Neural progenitor cell (in vitro differentiated cells): ENCODE measurements around the gene SRPK1. TPM values are rescaled to one million over a fixed set of nuclear protein-coding genes. Genes with fewer than 3 reads are reported as not detected.

ENCODE experiments used
- DNase-seq: peaks from one replicate; pipeline ENCODE4 v3.0.0-alpha.2; 2016; ENCODE audit warnings: low spot score
- H2AFZ ChIP-seq: fragments of 200-600 bp; sonication (generic); replicated peaks from 2 replicates; pipeline ENCODE4 v1.6.1; 2016; ENCODE audit warnings: antibody characterized with exemption
- H3F3A ChIP-seq: fragments of 200-600 bp; sonication (generic); 2 replicates; pipeline ENCODE4 v1.6.1; 2016; ENCODE audit warnings: antibody characterized with exemption, low read depth
- H3K27ac ChIP-seq: fragments of 200-600 bp; sonication (generic); 2 replicates; pipeline ENCODE4 v1.5.1; 2016; ENCODE audit warnings: mild to moderate bottlenecking
- H3K27me3 ChIP-seq: fragments of 200-600 bp; sonication (generic); 2 replicates; pipeline ENCODE4 v1.6.1; 2016; ENCODE audit warnings: mild to moderate bottlenecking, moderate library complexity
- H3K36me3 ChIP-seq: fragments of 200-600 bp; sonication (generic); 2 replicates; pipeline ENCODE4 v1.5.1; 2016
- H3K4me1 ChIP-seq: fragments of 200-600 bp; sonication (generic); 2 replicates; pipeline ENCODE4 v1.6.1; 2016; ENCODE audit warnings: mixed run types
- H3K4me2 ChIP-seq: fragments of 200-600 bp; sonication (generic); 2 replicates; pipeline ENCODE4 v1.6.1; 2016
- H3K4me3 ChIP-seq: fragments of 200-600 bp; sonication (generic); 2 replicates; pipeline ENCODE4 v1.5.1; 2016
- H3K79me2 ChIP-seq: fragments of 200-600 bp; sonication (generic); 2 replicates; pipeline ENCODE4 v1.6.1; 2016; ENCODE audit warnings: low read depth
- H3K9ac ChIP-seq: fragments of 200-600 bp; sonication (generic); 2 replicates; pipeline ENCODE4 v1.6.1; 2016
- H3K9me3 ChIP-seq: fragments of 200-600 bp; sonication (generic); 2 replicates; pipeline ENCODE4 v1.5.1; 2016; ENCODE audit warnings: low read depth
- H4K20me1 ChIP-seq: fragments of 200-600 bp; sonication (generic); 2 replicates; pipeline ENCODE4 v1.6.1; 2016; ENCODE audit warnings: low read depth
- H3K27ac Mint-ChIP-seq: 3 replicates; pipeline ENCODE4 v1.8.0; 2021; ENCODE audit warnings: mixed read lengths
- H3K27me3 Mint-ChIP-seq: 2 replicates; pipeline ENCODE4 v1.8.0; 2022; ENCODE audit warnings: low read depth, mild to moderate bottlenecking, inconsistent platforms, moderate library complexity, mixed read lengths; ENCODE audit not compliant: insufficient read depth
- H3K36me3 Mint-ChIP-seq: 3 replicates; pipeline ENCODE4 v1.8.0; 2021; ENCODE audit warnings: mixed read lengths
- H3K4me1 Mint-ChIP-seq: 3 replicates; pipeline ENCODE4 v1.8.0; 2021; ENCODE audit warnings: mixed read lengths
- H3K4me3 Mint-ChIP-seq: 3 replicates; pipeline ENCODE4 v1.8.0; 2021; ENCODE audit warnings: mild to moderate bottlenecking, moderate library complexity, mixed read lengths
- H3K9me3 Mint-ChIP-seq: 3 replicates; pipeline ENCODE4 v1.8.0; 2020; ENCODE audit warnings: mixed read lengths
- CTCF ChIP-seq: fragments of 200-600 bp; sonication (generic); IDR thresholded peaks from 2 replicates; pipeline ENCODE4 v1.5.1; 2017; ENCODE audit warnings: antibody characterized with exemption, mild to moderate bottlenecking
- EZH2 ChIP-seq: fragments of 200-600 bp; sonication (generic); IDR thresholded peaks from 2 replicates; pipeline ENCODE4 v1.6.1; 2017; ENCODE audit warnings: antibody characterized with exemption, mild to moderate bottlenecking, moderate library complexity
- EZH2phosphoT487 ChIP-seq: fragments of 200-600 bp; sonication (generic); IDR thresholded peaks from 2 replicates; pipeline ENCODE4 v1.6.1; 2017; ENCODE audit warnings: antibody characterized with exemption
- total RNA-seq: library from RNA; depleted of rRNA; stranded (reverse); fragments of >200 nt; gene quantifications from 2 replicates; pipeline ENCODE4 v1.2.3, GENCODE V29; 2015; ENCODE audit warnings: low replicate concordance

SRPK1 gene
- total RNA-seq, 1 donor from 2014 or later = 181 TPM

- no peak overlapping the region for H3K27ac ChIP-seq
- TF ChIP-seq EZH2phosphoT487 = no peak
- TF ChIP-seq EZH2 = no peak
- TF ChIP-seq CTCF = no peak
- no peak overlapping the region for H3K9ac ChIP-seq
- H3K9me3 ChIP-seq = no peaks in the 10 kb centered on the region
- no peaks in the 10 kb centered on the region for H3K9me3 Mint-ChIP-seq
- no peaks in the 10 kb centered on the region for H3K4me1 Mint-ChIP-seq
- no peak overlapping the region for H3K4me3 ChIP-seq
- no peaks in the 10 kb centered on the region for H3K36me3 Mint-ChIP-seq
- DNase-seq = no peak
- no peak overlapping the region for H3K4me3 Mint-ChIP-seq
- no peak overlapping the region for H3K27ac Mint-ChIP-seq
- peaks cover 8% of the 10 kb centered on the region for H3K27me3 Mint-ChIP-seq
- no peaks in the 10 kb centered on the region for H3K4me1 ChIP-seq
- H3K4me2 ChIP-seq = no peak overlapping the region
- H3K36me3 ChIP-seq = no peaks in the 10 kb centered on the region
- no peaks in the 10 kb centered on the region for H3K27me3 ChIP-seq
- no peaks in the 10 kb centered on the region for H4K20me1 ChIP-seq
- H3K79me2 ChIP-seq = no peaks in the 10 kb centered on the region
- no peak overlapping the region for H2AFZ ChIP-seq
- no peaks in the 10 kb centered on the region for H3F3A ChIP-seq
Measured at GRCh38 chr6:35810971-35811698, 109.8 kb downstream of the SRPK1 start.

- H3K27ac ChIP-seq = no peak overlapping the region
- Mint-ChIP-seq H3K4me3 (no peak overlapping the region), H3K4me1 (peaks cover under 1% of the 10 kb centered on the region), H3K27me3 (peaks cover 9% of the 10 kb centered on the region), H3K27ac (no peak overlapping the region), H3K36me3 (no peaks in the 10 kb centered on the region), H3K9me3 (no peaks in the 10 kb centered on the region)
- H3F3A ChIP-seq = no peaks in the 10 kb centered on the region
- H3K4me1 ChIP-seq = no peaks in the 10 kb centered on the region
- no peaks in the 10 kb centered on the region for H3K36me3 ChIP-seq
- H2AFZ ChIP-seq = no peak overlapping the region
- no peaks in the 10 kb centered on the region for H3K27me3 ChIP-seq
- no peak for TF ChIP-seq CTCF
- no peaks in the 10 kb centered on the region for H3K9me3 ChIP-seq
- no peaks in the 10 kb centered on the region for H3K79me2 ChIP-seq
- DNase-seq = no peak
- no peak overlapping the region for H3K4me2 ChIP-seq
- no peak overlapping the region for H3K4me3 ChIP-seq
- H4K20me1 ChIP-seq = peaks cover 7% of the 10 kb centered on the region
- no peak overlapping the region for H3K9ac ChIP-seq
Measured at GRCh38 chr6:35809809-35810208, 111.1 kb downstream of the SRPK1 start.

GRCh38 chr6:35808688-35809087 lies 112.2 kb downstream of the SRPK1 start:
- H3K4me3 Mint-ChIP-seq = no peak overlapping the region
- H3K27ac Mint-ChIP-seq = no peak overlapping the region
- Histone ChIP-seq H3K4me3 (no peak overlapping the region), H3K4me2 (no peak overlapping the region), H2AFZ (no peak overlapping the region), H3K9me3 (no peaks in the 10 kb centered on the region), H3K79me2 (no peaks in the 10 kb centered on the region), H3F3A (no peaks in the 10 kb centered on the region), H4K20me1 (peaks cover 7% of the 10 kb centered on the region), H3K27me3 (no peaks in the 10 kb centered on the region), H3K4me1 (no peaks in the 10 kb centered on the region), H3K27ac (no peak overlapping the region), H3K9ac (no peak overlapping the region), H3K36me3 (no peaks in the 10 kb centered on the region)
- H3K9me3 Mint-ChIP-seq = no peaks in the 10 kb centered on the region
- H3K4me1 Mint-ChIP-seq = peaks cover 2% of the 10 kb centered on the region
- TF ChIP-seq CTCF = no peak
- TF ChIP-seq EZH2phosphoT487 = no peak
- TF ChIP-seq EZH2 = no peak
- DNase-seq = no peak
- H3K36me3 Mint-ChIP-seq = no peaks in the 10 kb centered on the region
- H3K27me3 Mint-ChIP-seq = peaks cover 11% of the 10 kb centered on the region
